PFSK-1 (cell line): ENCODE results near the gene ANKIB1.

ENCODE experiments used
- FOXP2 ChIP-seq: optimal IDR thresholded peaks from 2 replicates; pipeline ENCODE3; 2011; ENCODE audit warnings: borderline replicate concordance, control low read depth, inconsistent platforms; ENCODE audit not compliant: insufficient read depth; ENCODE audit errors: extremely low read length, extremely low read depth
- POLR2AphosphoS5 ChIP-seq: IDR thresholded peaks from 2 replicates; pipeline ENCODE4 v1.6.1; 2012; ENCODE audit warnings: low read depth, mild to moderate bottlenecking, control low read depth, low read length, moderate library complexity
- TAF1 ChIP-seq: IDR thresholded peaks from 2 replicates; pipeline ENCODE4 v1.6.1; 2012; ENCODE audit warnings: low read length, control low read depth, borderline replicate concordance; ENCODE audit not compliant: insufficient read depth

GRCh38 chr7:92343714-92344113, 97.9 kb downstream of the ANKIB1 start:
- no peak for TF ChIP-seq TAF1
- TF ChIP-seq POLR2AphosphoS5, result no peak
- TF ChIP-seq FOXP2, result no peak
